Activated T-helper 17 cell treated with anti-CD3 and anti-CD28 coated beads, Interleukin-2, amount 50 U/mL, for 72 hours (primary cell): Measurements from ENCODE around the gene CST5. TPM values are rescaled to one million over a fixed set of nuclear protein-coding genes. Genes with fewer than 3 reads are reported as not detected.

ENCODE experiments used
- ATAC-seq: fragments of 150-1000 bp; cut with Tn5 transposase; replicated peaks from 2 replicates; pipeline ENCODE4 v1.10.0; 2021; ENCODE audit warnings: mild to moderate bottlenecking, moderate library complexity
- H3K27ac Mint-ChIP-seq: one replicate; pipeline ENCODE4 v1.8.0; 2022; ENCODE audit warnings: mixed read lengths
- H3K27me3 Mint-ChIP-seq: one replicate; pipeline ENCODE4 v1.8.0; 2022; ENCODE audit warnings: mixed read lengths
- H3K36me3 Mint-ChIP-seq: one replicate; pipeline ENCODE4 v1.8.0; 2022; ENCODE audit warnings: low read depth, mild to moderate bottlenecking, mixed read lengths
- H3K4me1 Mint-ChIP-seq: one replicate; pipeline ENCODE4 v1.8.0; 2022; ENCODE audit warnings: mixed read lengths
- H3K4me3 Mint-ChIP-seq: one replicate; pipeline ENCODE4 v1.8.0; 2022; ENCODE audit warnings: mild to moderate bottlenecking, mixed read lengths
- H3K9me3 Mint-ChIP-seq: one replicate; pipeline ENCODE4 v1.8.0; 2022; ENCODE audit warnings: mixed read lengths
- total RNA-seq, 2 donors: library from RNA; stranded (reverse); gene quantifications; one replicate each; pipeline ENCODE4 v1.2.3, GENCODE V29; 2022

CST5 gene
- total RNA-seq, result not detected

- H3K36me3 Mint-ChIP-seq, result no peaks in the 10 kb centered on the region
- H3K27me3 Mint-ChIP-seq, result no peaks in the 10 kb centered on the region
- H3K4me1 Mint-ChIP-seq, result no peaks in the 10 kb centered on the region
- no peak within 1 kb of the TSS for H3K4me3 Mint-ChIP-seq
- H3K9me3 Mint-ChIP-seq, result no peaks in the 10 kb centered on the region
- no peak for ATAC-seq
- H3K27ac Mint-ChIP-seq, result no peak within 1 kb of the TSS
These were observed at the start of gene CST5 for GRCh38 chr20:23879328-23879798. CST5 (minus strand) TSS chr20:23879748; CDS start chr20:23879676, 72 bp downstream.

- peak overlapping the region; percentile 30 for H3K4me3 Mint-ChIP-seq
- no peaks in the 10 kb centered on the region for H3K36me3 Mint-ChIP-seq
- H3K27ac Mint-ChIP-seq, result no peak overlapping the region
- H3K4me1 Mint-ChIP-seq, result no peaks in the 10 kb centered on the region
- H3K9me3 Mint-ChIP-seq, result peaks cover 4% of the 10 kb centered on the region
- no peaks in the 10 kb centered on the region for H3K27me3 Mint-ChIP-seq
- ATAC-seq, result peak; percentile 77
These were observed 49.2 kb upstream of the CST5 start for GRCh38 chr20:23928788-23929187.

GRCh38 chr20:23928353-23928752 lies 48.8 kb upstream of the CST5 start:
- Mint-ChIP-seq H3K27ac (no peak overlapping the region), H3K27me3 (no peaks in the 10 kb centered on the region), H3K9me3 (peaks cover 4% of the 10 kb centered on the region), H3K4me3 (peak overlapping the region; percentile 30), H3K36me3 (no peaks in the 10 kb centered on the region), H3K4me1 (no peaks in the 10 kb centered on the region)
- no peak for ATAC-seq

GRCh38 chr20:23926944-23927872 lies 47.7 kb upstream of the CST5 start:
- no peaks in the 10 kb centered on the region for H3K36me3 Mint-ChIP-seq
- no peak for ATAC-seq
- no peaks in the 10 kb centered on the region for H3K27me3 Mint-ChIP-seq
- no peak overlapping the region for H3K27ac Mint-ChIP-seq
- H3K4me3 Mint-ChIP-seq, result no peak overlapping the region
- no peaks in the 10 kb centered on the region for H3K4me1 Mint-ChIP-seq
- peaks cover 4% of the 10 kb centered on the region for H3K9me3 Mint-ChIP-seq

GRCh38 chr20:23926526-23926880 lies 47.0 kb upstream of the CST5 start:
- no peaks in the 10 kb centered on the region for H3K27me3 Mint-ChIP-seq
- no peaks in the 10 kb centered on the region for H3K4me1 Mint-ChIP-seq
- H3K36me3 Mint-ChIP-seq, result no peaks in the 10 kb centered on the region
- no peak overlapping the region for H3K27ac Mint-ChIP-seq
- ATAC-seq, result no peak
- no peak overlapping the region for H3K4me3 Mint-ChIP-seq
- peaks cover 4% of the 10 kb centered on the region for H3K9me3 Mint-ChIP-seq

- no peak for ATAC-seq
- Mint-ChIP-seq H3K4me1 (no peaks in the 10 kb centered on the region), H3K27ac (no peak overlapping the region), H3K27me3 (no peaks in the 10 kb centered on the region), H3K9me3 (peaks cover 4% of the 10 kb centered on the region), H3K4me3 (no peak overlapping the region), H3K36me3 (no peaks in the 10 kb centered on the region)
These were observed 46.4 kb upstream of the CST5 start for GRCh38 chr20:23925789-23926525.

GRCh38 chr20:23924751-23925150 lies 45.2 kb upstream of the CST5 start:
- ATAC-seq, result no peak
- Mint-ChIP-seq H3K27me3 (no peaks in the 10 kb centered on the region), H3K4me1 (peaks cover 4% of the 10 kb centered on the region), H3K27ac (no peak overlapping the region), H3K9me3 (no peaks in the 10 kb centered on the region), H3K36me3 (no peaks in the 10 kb centered on the region), H3K4me3 (no peak overlapping the region)

GRCh38 chr20:23923891-23924435 lies 44.4 kb upstream of the CST5 start:
- Mint-ChIP-seq H3K27me3 (no peaks in the 10 kb centered on the region), H3K9me3 (no peaks in the 10 kb centered on the region), H3K4me3 (no peak overlapping the region), H3K36me3 (no peaks in the 10 kb centered on the region), H3K4me1 (peaks cover 9% of the 10 kb centered on the region), H3K27ac (no peak overlapping the region)
- ATAC-seq, result no peak

GRCh38 chr20:23923311-23923710 lies 43.8 kb upstream of the CST5 start:
- H3K9me3 Mint-ChIP-seq, result no peaks in the 10 kb centered on the region
- H3K4me1 Mint-ChIP-seq, result peaks cover 9% of the 10 kb centered on the region
- no peaks in the 10 kb centered on the region for H3K27me3 Mint-ChIP-seq

GRCh38 chr20:23920408-23921325 lies 41.1 kb upstream of the CST5 start:
- no peaks in the 10 kb centered on the region for H3K9me3 Mint-ChIP-seq
- H3K36me3 Mint-ChIP-seq, result no peaks in the 10 kb centered on the region
- no peaks in the 10 kb centered on the region for H3K27me3 Mint-ChIP-seq
- no peak overlapping the region for H3K27ac Mint-ChIP-seq
- H3K4me3 Mint-ChIP-seq, result no peak overlapping the region
- peaks cover 9% of the 10 kb centered on the region for H3K4me1 Mint-ChIP-seq
- no peak for ATAC-seq

More at GRCh38 chr20:23923311-23923710, 43.8 kb upstream of the CST5 start:
- Mint-ChIP-seq H3K4me3 (no peak overlapping the region), H3K36me3 (no peaks in the 10 kb centered on the region), H3K27ac (no peak overlapping the region)
- no peak for ATAC-seq

GRCh38 chr20:23918896-23919295 lies 39.3 kb upstream of the CST5 start:
- no peaks in the 10 kb centered on the region for H3K9me3 Mint-ChIP-seq
- no peak for ATAC-seq
- H3K4me1 Mint-ChIP-seq, result peaks cover 9% of the 10 kb centered on the region
- no peaks in the 10 kb centered on the region for H3K36me3 Mint-ChIP-seq
- no peak overlapping the region for H3K27ac Mint-ChIP-seq
- no peaks in the 10 kb centered on the region for H3K27me3 Mint-ChIP-seq
- H3K4me3 Mint-ChIP-seq, result no peak overlapping the region

- H3K27ac Mint-ChIP-seq, result no peak overlapping the region
- no peak overlapping the region for H3K4me3 Mint-ChIP-seq
- H3K36me3 Mint-ChIP-seq, result no peaks in the 10 kb centered on the region
- H3K27me3 Mint-ChIP-seq, result no peaks in the 10 kb centered on the region
- ATAC-seq, result no peak
- no peaks in the 10 kb centered on the region for H3K9me3 Mint-ChIP-seq
- peaks cover 9% of the 10 kb centered on the region for H3K4me1 Mint-ChIP-seq
These were observed 38.7 kb upstream of the CST5 start for GRCh38 chr20:23918101-23918862.

GRCh38 chr20:23917024-23917725 lies 37.6 kb upstream of the CST5 start:
- Mint-ChIP-seq H3K9me3 (no peaks in the 10 kb centered on the region), H3K27me3 (no peaks in the 10 kb centered on the region), H3K27ac (no peak overlapping the region), H3K4me3 (no peak overlapping the region), H3K36me3 (no peaks in the 10 kb centered on the region), H3K4me1 (peaks cover 9% of the 10 kb centered on the region)
- ATAC-seq, result no peak
